Psoas muscle (tissue), 8 donors: ENCODE results near the gene VWA8. TPM values are rescaled to one million over a fixed set of nuclear protein-coding genes. Genes with fewer than 3 reads are reported as not detected.
"Not testable (repeated sequence)": the region's sequence is repeated elsewhere in the genome, so short reads cannot be mapped to it uniquely, and the experiment has no call there.

Experiments used
- ATAC-seq, 4 donors: fragments of 200-7000 bp; cut with Tn5 transposase; one replicate each; pipeline ENCODE4 v1.9.1; 2020; ENCODE audit warnings: moderate library complexity in 3 of 4, mild to moderate bottlenecking in 2 of 4
- DNase-seq, 2 donors: peaks; one replicate each; pipeline ENCODE4 v3.0.0-alpha.2; 2020
- H3K27ac ChIP-seq: fragments of 200-600 bp; one replicate; pipeline ENCODE4 v1.8.0; 2022
- H3K27me3 ChIP-seq, 3 donors: fragments of 200-600 bp in 1 of 3; one replicate each; pipeline versions ENCODE4 v1.6.1 to v1.8.0; 2013 to 2022; ENCODE audit warnings: low read length in 2 of 3, mild to moderate bottlenecking in 2 of 3, moderate library complexity in 1 of 3; ENCODE audit not compliant: insufficient read depth in 3 of 3
- H3K36me3 ChIP-seq, 2 donors: fragments of 200-600 bp in 1 of 2; one replicate each; pipeline versions ENCODE4 v1.6.1 to v1.8.0; 2013 to 2022; ENCODE audit warnings: low read depth in 1 of 2, mild to moderate bottlenecking in 1 of 2, moderate library complexity in 1 of 2; ENCODE audit not compliant: insufficient read depth in 1 of 2
- H3K4me1 ChIP-seq: fragments of 200-600 bp; one replicate; pipeline ENCODE4 v1.8.0; 2022
- H3K4me3 ChIP-seq: fragments of 200-600 bp; one replicate; pipeline ENCODE4 v1.8.0; 2022; ENCODE audit warnings: mild to moderate bottlenecking
- H3K9me3 ChIP-seq: fragments of 200-600 bp; one replicate; pipeline ENCODE4 v1.8.0; 2022
- CTCF ChIP-seq: fragments of 200-600 bp; IDR thresholded peaks from one replicate; pipeline ENCODE4 v1.8.0; 2022; ENCODE audit warnings: antibody characterized with exemption
- WGBS, 3 donors: extraction: QIAGEN DNeasy Blood & Tissue Kit; methylation state at CpG; one replicate each; pipeline versions ENCODE4 v1.1.6 to v1.1.7; 2013; 5-methylcytosine and 5-hydroxymethylcytosine counted together
- intact Hi-C, 2 donors: fragments of 100-400 bp; cut with DNase I; formaldehyde crosslinking; loops; one replicate each; pipeline versions ENCODE4 v1.11.0 to v1.14.2; 2022
- polyA plus RNA-seq, 3 donors: library from polyadenylated mRNA; stranded (reverse); fragments of 200-250 nt; gene quantifications; one replicate each; pipeline ENCODE4 v1.2.3, GENCODE V29; 2013
- total RNA-seq, 4 donors: library from RNA; stranded (reverse); fragmentation: NEBNext Ultra II Directional in 2 of 4; extraction: Animal tissue kit (Norgen Biotek cat#: 25700) in 2 of 4; gene quantifications; one replicate each; pipeline versions ENCODE4 v1.2.1 to v1.2.4, GENCODE V29; 2021 to 2023
- donor health status: healthy with polysubstance abuse.
- donor health status: DM: no; HTN: no; CAD: no; lungs with moderate emphysema.
- donor health status: Bipolar disorder and iron deficiency.
- donor health status: healthy.
- donor health status: DM: yes; HTN: yes; CAD: no.
- donor health status: DM: no; HTN: no; CAD: no.
- donor health status: DM: no; HTN: no; CAD: no.
- donor health status: DM: yes; HTN: yes; CAD: no.

The VWA8 gene
- total and polyA plus RNA-seq, 7 donors, result 8.6 to 50.5 (median 30.1) TPM

DNA sequence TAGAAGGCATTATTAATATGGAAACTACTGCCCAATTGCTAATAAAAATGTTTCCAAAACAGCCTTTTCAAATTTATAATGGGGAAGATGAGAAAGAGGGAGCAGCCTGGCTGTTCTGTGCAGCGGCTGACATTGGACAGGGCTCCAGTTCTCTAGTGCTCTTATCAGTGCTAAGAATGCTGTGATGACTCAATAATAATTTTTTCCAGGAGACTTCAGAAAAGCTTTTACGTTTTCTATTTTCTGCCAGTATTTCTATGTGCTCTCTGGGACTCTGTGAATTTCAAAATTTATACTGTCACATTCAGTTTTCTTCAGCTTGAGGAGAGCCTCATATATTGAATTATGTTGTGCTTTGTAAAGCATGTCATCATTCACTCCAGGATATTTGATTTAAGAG lies 209.6 kb downstream of the VWA8 start:
- Histone ChIP-seq H3K4me1 (peaks cover under 1% of the 10 kb centered on the region), H3K27me3 (no peaks in the 10 kb centered on the region), H3K36me3 (peaks cover 0 to 6% of the 10 kb centered on the region in 2 donors), H3K27ac (no peak overlapping the region), H3K9me3 (no peaks in the 10 kb centered on the region), H3K4me3 (no peak overlapping the region)
- no peak for TF ChIP-seq CTCF
- intact Hi-C loops, result no loop called here
- ATAC-seq (peak in 1 of 4 donors; percentile 63), DNase-seq (no peak)
- whole genome bisulfite sequencing, 3 donors, result 61 to 75% (median 73%) methylated on average over 2 of the region's 2 CpGs

DNA sequence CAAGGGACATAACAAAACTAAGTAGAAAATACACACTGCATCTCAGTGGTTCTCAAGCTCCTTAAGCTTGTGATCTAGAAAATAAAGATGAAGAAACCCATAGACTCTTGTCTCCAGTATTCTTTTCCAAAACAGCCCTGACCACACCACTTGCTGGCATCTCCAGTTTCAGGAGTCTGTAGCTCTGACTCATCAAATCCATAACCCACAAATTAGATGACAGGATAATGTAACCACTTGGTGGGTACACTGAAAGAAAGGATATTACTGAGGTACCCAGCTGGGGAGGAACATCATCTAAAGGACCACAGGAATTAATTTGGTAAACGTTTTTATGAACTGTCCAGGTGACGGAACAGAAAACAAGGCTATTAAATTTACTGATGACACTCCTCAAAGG lies 214.7 kb downstream of the VWA8 start:
- H3K9me3 ChIP-seq, result no peaks in the 10 kb centered on the region
- H3K4me3 ChIP-seq, result no peak overlapping the region
- no peak for DNase-seq
- 86 to 93% (median 89%) methylated on average over 2 of the region's 2 CpGs for WGBS, 3 donors
- peaks cover 0 to 6% of the 10 kb centered on the region in 2 donors for H3K36me3 ChIP-seq
- ATAC-seq, result peak; percentile 36 to 83 (median 50)
- no peak overlapping the region for H3K27ac ChIP-seq
- no peak for TF ChIP-seq CTCF
- H3K27me3 ChIP-seq, result no peaks in the 10 kb centered on the region
- no peaks in the 10 kb centered on the region for H3K4me1 ChIP-seq
- intact Hi-C loops, result no loop called here

GRCh38 chr13:41745496-41745895 lies 215.4 kb downstream of the VWA8 start:
- H3K4me3 ChIP-seq, H3K27ac ChIP-seq, intact Hi-C loops, DNase-seq, H3K9me3 ChIP-seq, H3K27me3 ChIP-seq, H3K4me1 ChIP-seq, H3K36me3 ChIP-seq, ATAC-seq: not testable (repeated sequence)
- 84 to 91% (median 86%) methylated on average over 3 of the region's 3 CpGs for WGBS, 3 donors

DNA sequence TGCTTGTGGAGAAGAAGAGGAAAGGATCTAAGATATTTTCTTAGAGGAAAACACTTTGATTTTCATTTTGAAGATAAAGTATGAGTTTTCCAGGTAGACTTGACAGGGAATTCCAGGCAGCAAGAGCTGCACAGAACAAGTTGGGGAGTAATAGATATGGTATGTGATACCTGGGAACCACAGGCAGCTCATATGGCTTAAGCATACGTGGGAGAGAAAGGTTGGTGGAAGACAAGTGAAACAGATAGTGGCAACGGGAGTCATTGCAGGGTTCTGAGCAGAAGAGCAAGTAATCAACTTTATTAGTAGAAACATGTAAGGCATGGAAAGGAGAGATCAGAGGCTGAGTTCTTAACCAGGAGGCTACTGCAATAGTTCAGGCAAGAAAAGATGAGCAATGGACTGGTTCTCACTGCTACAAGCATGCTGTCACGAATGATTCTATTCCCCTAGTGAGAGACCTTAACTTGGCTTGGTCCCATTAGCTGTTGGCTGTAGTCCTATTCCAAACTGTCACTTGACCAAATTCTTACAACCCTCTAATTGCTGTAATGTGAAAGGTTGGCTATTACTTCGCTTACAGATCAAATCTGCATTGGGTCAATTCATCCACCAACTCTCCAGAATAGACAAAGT lies 217.9 kb downstream of the VWA8 start:
- TF ChIP-seq CTCF, result no peak
- ATAC-seq, result peak in 2 of 4 donors; percentile 14 to 40
- no peaks in the 10 kb centered on the region for H3K36me3 ChIP-seq
- DNase-seq, result no peak
- intact Hi-C loops, result no loop called here
- H3K4me3 ChIP-seq, result no peak overlapping the region
- no peaks in the 10 kb centered on the region for H3K4me1 ChIP-seq
- no peaks in the 10 kb centered on the region for H3K27me3 ChIP-seq
- no peaks in the 10 kb centered on the region for H3K9me3 ChIP-seq
- 56 to 72% (median 62%) methylated on average over 4 of the region's 4 CpGs for WGBS, 3 donors
- no peak overlapping the region for H3K27ac ChIP-seq

DNA sequence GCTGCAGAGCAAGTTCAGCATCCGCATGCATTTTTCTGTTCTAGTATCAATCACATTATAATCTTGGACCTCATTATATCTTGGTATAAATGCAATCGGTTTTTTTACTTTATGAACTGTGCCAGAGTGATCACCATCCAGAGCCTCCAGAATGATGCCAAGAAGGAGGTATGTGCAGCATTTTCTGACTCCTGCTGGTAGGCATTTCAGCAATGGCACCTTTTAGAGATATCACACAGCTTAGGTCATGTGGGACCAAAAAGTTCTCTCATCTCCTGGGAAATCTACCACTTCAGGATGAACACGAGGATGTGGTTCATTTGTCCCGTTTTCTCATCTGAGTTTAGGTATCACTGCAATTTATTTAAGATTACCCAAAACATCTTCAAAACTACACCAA lies 220.4 kb downstream of the VWA8 start:
- intact Hi-C loops, result no loop called here
- Histone ChIP-seq H3K27ac (no peak overlapping the region), H3K9me3 (no peaks in the 10 kb centered on the region), H3K36me3 (no peaks in the 10 kb centered on the region), H3K27me3 (no peaks in the 10 kb centered on the region), H3K4me3 (no peak overlapping the region), H3K4me1 (no peaks in the 10 kb centered on the region)
- no peak for TF ChIP-seq CTCF
- no peak for DNase-seq
- ATAC-seq, result no peak
- WGBS, 3 donors, result 83 to 85% (median 85%) methylated on average over 4 of the region's 4 CpGs
